Ascending aorta (tissue), 2 donors: ENCODE data around the gene CDH9. TPM values are rescaled to one million over a fixed set of nuclear protein-coding genes. Genes with fewer than 3 reads are reported as not detected.

ENCODE experiments used
- DNase-seq, 2 donors: peaks; one replicate each; pipeline ENCODE4 v3.0.0-alpha.2; 2019; ENCODE audit warnings: low spot score in 2 of 2
- H3K27ac ChIP-seq, 2 donors: fragments of 200-600 bp; sonication (generic); one replicate each; pipeline ENCODE4 v1.5.1; 2016 to 2017; ENCODE audit warnings: mild to moderate bottlenecking in 1 of 2
- H3K27me3 ChIP-seq: fragments of 200-600 bp; sonication (generic); one replicate; pipeline ENCODE4 v1.5.1; 2017
- H3K36me3 ChIP-seq, 2 donors: fragments of 200-600 bp; sonication (generic); one replicate each; pipeline ENCODE4 v1.5.1; 2016
- H3K4me1 ChIP-seq, 2 donors: fragments of 200-600 bp; sonication (generic); one replicate each; pipeline ENCODE4 v1.5.1; 2016 to 2017; ENCODE audit warnings: mild to moderate bottlenecking in 1 of 2
- H3K4me3 ChIP-seq, 2 donors: fragments of 200-600 bp; sonication (generic); one replicate each; pipeline ENCODE4 v1.5.1; 2016 to 2017; ENCODE audit warnings: mild to moderate bottlenecking in 1 of 2
- H3K9me3 ChIP-seq, 2 donors: fragments of 200-600 bp; sonication (generic); one replicate each; pipeline ENCODE4 v1.5.1; 2016
- CTCF ChIP-seq, 3 experiments: fragments of 200-600 bp in 2 of 3; fragments of 450-650 bp in 1 of 3; sonication (generic) in 2 of 3; IDR thresholded peaks; one replicate each; pipeline ENCODE4 v1.5.1; 2016 to 2019; ENCODE audit warnings: antibody characterized with exemption in 3 of 3, mild to moderate bottlenecking in 1 of 3, moderate library complexity in 1 of 3
- intact Hi-C: fragments of 100-400 bp; cut with DNase I; formaldehyde crosslinking; loops from one replicate; pipeline ENCODE4 v1.15.1; 2023
- total RNA-seq: library from RNA; depleted of rRNA; stranded (reverse); fragments of >200 nt; gene quantifications from one replicate; pipeline ENCODE4 v1.1.0, GENCODE V29; 2016

The CDH9 gene
- total RNA-seq, 1 donor from 2014 or later, result not detected

DNA sequence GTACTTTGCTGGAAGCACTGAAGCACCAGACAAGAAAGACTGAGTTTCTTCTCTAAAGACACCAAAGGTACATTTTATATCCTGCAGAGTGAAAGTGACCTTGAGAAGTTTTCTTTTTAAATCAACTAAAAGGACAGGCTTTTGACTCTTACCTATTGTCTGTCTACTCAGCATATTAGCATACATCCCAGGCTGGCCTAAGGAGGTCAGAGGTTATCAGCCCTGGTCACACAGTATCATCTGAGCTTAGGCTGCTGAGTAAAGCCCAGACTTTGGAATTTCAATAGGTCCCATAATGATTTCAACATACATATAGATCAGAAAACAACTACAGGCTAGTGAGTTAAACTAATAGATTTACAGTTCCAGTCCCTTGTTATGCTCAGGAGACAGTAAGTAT, 10.1 kb upstream of the CDH9 start:
- TF ChIP-seq CTCF (IDR thresholded peaks at IDR 0.05), result no peak
- DNase-seq, result no peak
- Histone ChIP-seq H3K4me3 (no peak overlapping the region), H3K9me3 (no peaks in the 10 kb centered on the region), H3K27ac (no peak overlapping the region), H3K4me1 (no peaks in the 10 kb centered on the region), H3K27me3 (no peaks in the 10 kb centered on the region), H3K36me3 (no peaks in the 10 kb centered on the region)
- intact Hi-C loops, result no loop called here

- no peaks in the 10 kb centered on the region for H3K36me3 ChIP-seq
- no peak overlapping the region for H3K27ac ChIP-seq
- no peaks in the 10 kb centered on the region for H3K27me3 ChIP-seq
- intact Hi-C loops, result no loop called here
- H3K4me3 ChIP-seq, result no peak overlapping the region
- no peaks in the 10 kb centered on the region for H3K4me1 ChIP-seq
- no peak for TF ChIP-seq CTCF (IDR thresholded peaks at IDR 0.05)
- no peak for DNase-seq
- H3K9me3 ChIP-seq, result no peaks in the 10 kb centered on the region
These were observed 3.0 kb upstream of the CDH9 start for GRCh38 chr5:27041372-27041771.

GRCh38 chr5:27034565-27034964, 3.8 kb downstream of the CDH9 start:
- no peaks in the 10 kb centered on the region for H3K27me3 ChIP-seq
- intact Hi-C loops, result no loop called here
- H3K4me3 ChIP-seq, result no peak overlapping the region
- DNase-seq, result no peak
- no peak overlapping the region for H3K27ac ChIP-seq
- H3K4me1 ChIP-seq, result no peaks in the 10 kb centered on the region
- no peaks in the 10 kb centered on the region for H3K9me3 ChIP-seq
- TF ChIP-seq CTCF (IDR thresholded peaks at IDR 0.05), result no peak
- no peaks in the 10 kb centered on the region for H3K36me3 ChIP-seq

DNA sequence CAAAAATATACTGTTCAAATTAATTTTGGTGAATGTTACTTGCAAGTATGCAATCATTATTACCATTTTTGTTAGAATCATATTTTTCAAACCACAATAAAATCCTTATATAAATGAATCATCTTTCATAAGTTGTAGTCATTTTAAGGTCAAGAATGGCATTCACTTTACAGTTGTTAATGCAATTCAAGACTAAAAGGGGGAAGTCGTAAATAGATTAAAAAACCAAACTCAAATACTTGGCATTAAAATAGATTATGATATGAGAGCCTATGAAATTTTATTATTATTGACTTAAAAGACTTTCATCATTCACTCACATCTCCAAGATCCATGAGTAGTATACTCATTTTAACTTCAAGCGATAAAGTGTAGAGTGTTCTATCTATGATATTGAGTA, 11.6 kb downstream of the CDH9 start:
- intact Hi-C loops, result no loop called here
- no peak for DNase-seq

GRCh38 chr5:27026063-27026462, 12.3 kb downstream of the CDH9 start:
- intact Hi-C loops, result no loop called here
- H3K27ac ChIP-seq, result no peak overlapping the region
- TF ChIP-seq CTCF (IDR thresholded peaks at IDR 0.05), result no peak
- no peak for DNase-seq
- H3K27me3 ChIP-seq, result no peaks in the 10 kb centered on the region
- no peak overlapping the region for H3K4me3 ChIP-seq
- no peaks in the 10 kb centered on the region for H3K4me1 ChIP-seq
- no peaks in the 10 kb centered on the region for H3K36me3 ChIP-seq
- H3K9me3 ChIP-seq, result no peaks in the 10 kb centered on the region

More for the DNA sequence above, 11.6 kb downstream of the CDH9 start:
- Histone ChIP-seq H3K9me3 (no peaks in the 10 kb centered on the region), H3K36me3 (no peaks in the 10 kb centered on the region), H3K27ac (no peak overlapping the region), H3K4me3 (no peak overlapping the region), H3K27me3 (no peaks in the 10 kb centered on the region), H3K4me1 (no peaks in the 10 kb centered on the region)
- TF ChIP-seq CTCF (IDR thresholded peaks at IDR 0.05), result no peak

DNA sequence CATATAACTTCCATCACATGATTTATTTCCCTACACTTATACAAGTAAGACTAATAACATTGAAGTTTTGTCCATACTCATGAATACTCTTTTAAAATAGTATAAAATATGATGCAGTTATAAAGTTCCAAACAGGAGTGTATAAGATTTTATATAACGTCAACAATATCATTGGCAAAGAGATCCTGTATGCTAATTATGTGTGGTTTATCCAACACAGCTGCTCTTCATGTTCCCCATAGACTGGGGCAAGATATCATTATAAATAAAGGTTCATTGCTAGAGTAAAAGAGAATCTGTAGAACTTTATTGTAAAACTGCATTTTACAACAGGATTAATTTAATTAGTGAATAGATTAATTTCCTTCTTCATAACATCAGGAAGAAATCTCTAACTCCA, 16.9 kb downstream of the CDH9 start:
- Histone ChIP-seq H3K4me1 (no peaks in the 10 kb centered on the region), H3K27ac (no peak overlapping the region), H3K4me3 (no peak overlapping the region), H3K36me3 (no peaks in the 10 kb centered on the region), H3K9me3 (no peaks in the 10 kb centered on the region), H3K27me3 (no peaks in the 10 kb centered on the region)
- DNase-seq, result no peak
- intact Hi-C loops, result no loop called here
- no peak for TF ChIP-seq CTCF (IDR thresholded peaks at IDR 0.05)
